SK-N-SH (cell line): ENCODE measurements around the gene DLG2. TPM values are rescaled to one million over a fixed set of nuclear protein-coding genes. Genes with fewer than 3 reads are reported as not detected.

Experiments used
- CTCF ChIA-PET: fragments of 300-600, 350-600 bp; formaldehyde crosslinking; extraction: SDS; loops from one replicate; lab custom pipeline; 2021; lab: Yijun Ruan, JAX
- POLR2A ChIA-PET: fragments of 350-600 bp; sonication (Branson Sonifier 250); formaldehyde crosslinking; extraction: SDS; loops from one replicate; lab custom pipeline; 2020; ENCODE audit warnings: antibody characterized with exemption, inconsistent platforms; lab: Yijun Ruan, JAX
- DNase-seq: peaks from one replicate; pipeline ENCODE4 v3.0.0; 2012
- H2AFZ ChIP-seq: fragments of 200-600 bp; sonication (generic); 2 replicates; pipeline ENCODE4 v1.8.1; 2016; ENCODE audit warnings: antibody characterized with exemption, mild to moderate bottlenecking, low read depth
- H3F3A ChIP-seq: fragments of 200-600 bp; sonication (generic); replicated peaks from 2 replicates; pipeline ENCODE3; 2016; ENCODE audit warnings: antibody characterized with exemption, mild to moderate bottlenecking; ENCODE audit not compliant: insufficient read depth
- H3K27ac ChIP-seq, 2 experiments: fragments of 200-500 bp in 1 of 2; fragments of 200-600 bp in 1 of 2; sonication (Bioruptor generic) in 1 of 2; sonication (generic), shearing (Covaris generic) in 1 of 2; 2 replicates each; pipeline versions ENCODE4 v1.5.1 to v1.6.1; 2014 to 2016; ENCODE audit warnings: low read depth in 2 of 2, inconsistent platforms in 1 of 2, low read length in 1 of 2, mild to moderate bottlenecking in 1 of 2, mixed read lengths in 1 of 2
- H3K27me3 ChIP-seq: fragments of 200-600 bp; sonication (generic), shearing (Covaris generic); 2 replicates; pipeline ENCODE4 v1.6.1; 2016; ENCODE audit warnings: mixed run types; ENCODE audit not compliant: insufficient read depth
- H3K36me3 ChIP-seq, 2 experiments: fragments of 200-500 bp in 1 of 2; fragments of 200-600 bp in 1 of 2; sonication (Bioruptor generic) in 1 of 2; sonication (generic) in 1 of 2; replicated peaks in 1 of 2; 2 replicates each; pipeline versions ENCODE3 to v1.5.1; 2014 to 2016; ENCODE audit warnings: low read length in 1 of 2, mild to moderate bottlenecking in 1 of 2; ENCODE audit not compliant: insufficient read depth in 2 of 2, control insufficient read depth in 1 of 2
- H3K4me1 ChIP-seq, 2 experiments: fragments of 200-500 bp in 1 of 2; fragments of 200-600 bp in 1 of 2; sonication (Bioruptor generic) in 1 of 2; sonication (generic), shearing (Covaris generic) in 1 of 2; 2 replicates each; pipeline versions ENCODE4 v1.5.1 to v1.6.1; 2014 to 2016; ENCODE audit warnings: low read depth in 1 of 2, low read length in 1 of 2, mixed run types in 1 of 2; ENCODE audit not compliant: insufficient read depth in 2 of 2, control insufficient read depth in 1 of 2
- H3K4me2 ChIP-seq: fragments of 200-600 bp; sonication (generic), shearing (Covaris generic); 2 replicates; pipeline ENCODE4 v1.6.1; 2017; ENCODE audit warnings: mixed run types
- H3K4me3 ChIP-seq, 2 experiments: fragments of 200-500 bp in 1 of 2; fragments of 200-600 bp in 1 of 2; sonication (Bioruptor generic) in 1 of 2; sonication (generic), shearing (Covaris generic) in 1 of 2; 2 replicates each; pipeline versions ENCODE4 v1.5.1 to v1.8.1; 2014 to 2016; ENCODE audit warnings: low read depth in 2 of 2, inconsistent platforms in 1 of 2, low read length in 1 of 2, mild to moderate bottlenecking in 1 of 2, mixed read lengths in 1 of 2, moderate library complexity in 1 of 2
- H3K79me2 ChIP-seq: fragments of 200-600 bp; sonication (generic); 2 replicates; pipeline ENCODE4 v1.8.1; 2017; ENCODE audit warnings: mild to moderate bottlenecking; ENCODE audit not compliant: insufficient read depth
- H3K9ac ChIP-seq: fragments of 200-600 bp; sonication (generic); 2 replicates; pipeline ENCODE4 v1.6.1; 2017; ENCODE audit warnings: mixed run types
- H3K9me2 ChIP-seq: fragments of 200-600 bp; sonication (generic); 2 replicates; pipeline ENCODE4 v1.6.1; 2017; ENCODE audit warnings: mixed run types
- H3K9me3 ChIP-seq: fragments of 200-600 bp; sonication (generic); 2 replicates; pipeline ENCODE4 v1.6.1; 2017; ENCODE audit warnings: mixed run types, mild to moderate bottlenecking, moderate library complexity
- H4K20me1 ChIP-seq: fragments of 200-600 bp; sonication (generic); 2 replicates; pipeline ENCODE4 v1.6.1; 2017; ENCODE audit warnings: mild to moderate bottlenecking, mixed run types; ENCODE audit not compliant: insufficient read depth
- CHD2 ChIP-seq: fragments of 150-350 bp; IDR thresholded peaks from 2 replicates; pipeline ENCODE4 v1.6.1; 2018; ENCODE audit warnings: low read length; ENCODE audit not compliant: partially characterized antibody
- ELF1 ChIP-seq: IDR thresholded peaks from 2 replicates; pipeline ENCODE4 v1.4.0; 2012
- EP300 ChIP-seq, 2 experiments: IDR thresholded peaks; 2 replicates each; pipeline versions ENCODE4 v1.4.0 to v1.6.1; 2012; ENCODE audit warnings: borderline replicate concordance in 1 of 2, low read depth in 1 of 2, low read length in 1 of 2
- FOSL2 ChIP-seq: IDR thresholded peaks from 2 replicates; pipeline ENCODE4 v1.4.0; 2012; ENCODE audit warnings: low read depth, mild to moderate bottlenecking, moderate library complexity, borderline replicate concordance
- FOXJ3 ChIP-seq: sonication (generic); formaldehyde crosslinking; IDR thresholded peaks from 2 replicates; pipeline ENCODE4 v1.5.1; 2020; ENCODE audit warnings: mild to moderate bottlenecking, missing genetic modification reagents
- IRF3 ChIP-seq: fragments of 150-350 bp; IDR thresholded peaks from 2 replicates; pipeline ENCODE4 v1.6.1; 2016; ENCODE audit warnings: mild to moderate bottlenecking, low read depth, low read length
- JUND ChIP-seq: IDR thresholded peaks from 2 replicates; pipeline ENCODE4 v1.4.0; 2012
- MAX ChIP-seq: IDR thresholded peaks from 2 replicates; pipeline ENCODE4 v1.4.0; 2012; ENCODE audit warnings: low read depth
- MEF2A ChIP-seq: IDR thresholded peaks from 2 replicates; pipeline ENCODE4 v1.4.0; 2012; ENCODE audit warnings: low read depth, borderline replicate concordance
- MXI1 ChIP-seq: IDR thresholded peaks from 2 replicates; pipeline ENCODE4 v1.6.1; 2012; ENCODE audit warnings: mild to moderate bottlenecking, low read depth, low read length, improper control_type of control experiment
- POLR2AphosphoS5 ChIP-seq: IDR thresholded peaks from 2 replicates; pipeline ENCODE4 v1.6.1; 2012; ENCODE audit warnings: low read depth, low read length
- RAD21 ChIP-seq: IDR thresholded peaks from 2 replicates; pipeline ENCODE4 v1.6.1; 2012; ENCODE audit warnings: mild to moderate bottlenecking, low read length
- RCOR1 ChIP-seq: fragments of 150-350 bp; IDR thresholded peaks from 2 replicates; pipeline ENCODE4 v1.6.1; 2017; ENCODE audit warnings: antibody characterized with exemption, low read length
- RFX5 ChIP-seq: IDR thresholded peaks from 2 replicates; pipeline ENCODE4 v1.6.1; 2012; ENCODE audit warnings: mild to moderate bottlenecking, improper control_type of control experiment, low read length
- SMC3 ChIP-seq: IDR thresholded peaks from 2 replicates; pipeline ENCODE4 v1.6.1; 2012; ENCODE audit warnings: low read depth, low read length, improper control_type of control experiment
- TEAD4 ChIP-seq: IDR thresholded peaks from 2 replicates; pipeline ENCODE4 v1.4.0; 2012; ENCODE audit warnings: mild to moderate bottlenecking, borderline replicate concordance; ENCODE audit not compliant: insufficient read depth
- USF1 ChIP-seq: IDR thresholded peaks from 2 replicates; pipeline ENCODE4 v1.4.0; 2012; ENCODE audit warnings: low read depth, borderline replicate concordance
- YY1 ChIP-seq: IDR thresholded peaks from 2 replicates; pipeline ENCODE4 v1.4.0; 2012; ENCODE audit warnings: low read depth, mild to moderate bottlenecking
- WGBS: methylation state at CpG from one replicate; pipeline ENCODE4 v1.1.6; 2017; ENCODE audit warnings: low lambda C conversion rate; 5-methylcytosine and 5-hydroxymethylcytosine counted together
- polyA plus RNA-seq, 3 experiments: library from polyadenylated mRNA; depleted of rRNA; stranded (reverse); fragments of >200 nt; gene quantifications; 2 replicates each; pipeline ENCODE4 v1.2.3, GENCODE V29; 2012

Gene DLG2
- polyA plus RNA-seq, 1 of the 3 experiments (the other 2 are of a cell fraction), result 0.21 TPM

- Histone ChIP-seq H3K4me2 (peak overlapping the region; percentile 37), H3K9ac (no peak overlapping the region), H2AFZ (no peak overlapping the region), H3K9me3 (no peaks in the 10 kb centered on the region), H3K79me2 (no peaks in the 10 kb centered on the region), H3K9me2 (no peaks in the 10 kb centered on the region), H3F3A (no peaks in the 10 kb centered on the region), H3K4me3 (peak overlapping the region in 1 of 2 experiments; percentile 38; a peak in 2 of 4 replicates), H3K4me1 (peaks cover 0 to 8% of the 10 kb centered on the region in 2 experiments; a peak in 1 of 4 replicates), H3K36me3 (no peaks in the 10 kb centered on the region), H4K20me1 (no peaks in the 10 kb centered on the region), H3K27me3 (peaks cover 8% of the 10 kb centered on the region; the same call in 1 of the 2 replicates), H3K27ac (no peak overlapping the region)
- DNase-seq, result peak; percentile 53
- ChIA-PET POLR2A (no interaction called here), CTCF (no interaction called here)
- 10% methylated on average over 16 of the region's 29 CpGs for WGBS
- no peak for TF ChIP-seq RCOR1
- TF ChIP-seq CHD2, result no peak
- no peak for TF ChIP-seq POLR2AphosphoS5
- TF ChIP-seq MAX, result no peak
- TF ChIP-seq USF1, result no peak
- no peak for TF ChIP-seq TEAD4
- TF ChIP-seq IRF3, result no peak
- TF ChIP-seq YY1, result no peak
- no peak for TF ChIP-seq FOXJ3 (CRISPR knock-in tag)
- TF ChIP-seq EP300 (IDR thresholded peaks at IDR 0.05; ENCODE audit: borderline replicate concordance in 1 of 2, low read depth in 1 of 2, low read length in 1 of 2), result no peak
- no peak for TF ChIP-seq MEF2A
- TF ChIP-seq RAD21, result no peak
- TF ChIP-seq SMC3, result no peak
- no peak for TF ChIP-seq MXI1
- TF ChIP-seq RFX5, result no peak
- no peak for TF ChIP-seq FOSL2
- no peak for TF ChIP-seq JUND
- no peak for TF ChIP-seq ELF1
Observed at GRCh38 chr11:84720706-84721402, 906.3 kb downstream of the DLG2 start.
